Measurements from ENCODE around the gene EFL1. TPM values are rescaled to one million over a fixed set of nuclear protein-coding genes. Genes with fewer than 3 reads are reported as not detected.

EFL1 gene
- polyA plus RNA-seq, 1 donor (not counting 4 experiments of a cell fraction or from before 2014, with no cell fraction given): 32.0 TPM

- DNase-seq (ENCODE audit: low read depth, low spot score) (no peak), FAIRE-seq (no peak)
- dilution Hi-C loops (cut with MboI; ENCODE audit: extremely low pct_ligation_motif_present, low sequenced_read_pairs): no loop called here
- no peak overlapping the region for H3K9ac ChIP-seq (ENCODE audit: control insufficient read depth, extremely low read depth, insufficient read depth, low read length)
- H3K36me3 ChIP-seq (ENCODE audit: control insufficient read depth in 2 of 2, extremely low read depth in 1 of 2, insufficient read depth in 2 of 2, low read length in 2 of 2): peaks cover 0 to 5% of the 10 kb centered on the region in 2 experiments
- no peaks in the 10 kb centered on the region for H3K9me3 ChIP-seq (ENCODE audit: control insufficient read depth, low read depth, low read length)
- H3K27me3 ChIP-seq (ENCODE audit: control insufficient read depth, extremely low read depth, insufficient read depth, low read length): no peaks in the 10 kb centered on the region
- H2AFZ ChIP-seq (ENCODE audit: control insufficient read depth, low read length): no peak overlapping the region
- H3K9me1 ChIP-seq (ENCODE audit: control insufficient read depth, extremely low read depth, insufficient read depth, low read length): no peaks in the 10 kb centered on the region
- H3K4me1 ChIP-seq (ENCODE audit: control insufficient read depth, extremely low read depth, insufficient read depth, low read length): peaks cover 8% of the 10 kb centered on the region
- H3K4me2 ChIP-seq (ENCODE audit: control insufficient read depth, extremely low read depth, insufficient read depth, low read depth, low read length): no peak overlapping the region
- TF ChIP-seq CTCF (optimal IDR thresholded peaks at IDR 0.05 in 1 of 3, IDR thresholded peaks at IDR 0.05 in 1 of 3, conservative IDR thresholded peaks at IDR 0.05 in 1 of 3; ENCODE audit: extremely low read depth in 1 of 3, insufficient read depth in 2 of 3, low read length in 3 of 3): no peak
- TF ChIP-seq EZH2 (IDR thresholded peaks at IDR 0.05; ENCODE audit: low read length): no peak
- H3K79me2 ChIP-seq (ENCODE audit: control insufficient read depth, insufficient read depth, low read length): no peaks in the 10 kb centered on the region
- no peaks in the 10 kb centered on the region for H4K20me1 ChIP-seq (ENCODE audit: control insufficient read depth, extremely low read depth, insufficient read depth, low read length)
- H3K4me3 ChIP-seq (ENCODE audit: control insufficient read depth in 2 of 3, extremely low read depth in 1 of 3, insufficient read depth in 2 of 3, low read depth in 1 of 3, low read length in 3 of 3): no peak overlapping the region
- H3K27ac ChIP-seq (ENCODE audit: control insufficient read depth, insufficient read depth, low read length): no peak overlapping the region
These were observed 94.2 kb downstream of the EFL1 start for GRCh38 chr15:82168296-82168695.

GRCh38 chr15:82165948-82166376, 96.6 kb downstream of the EFL1 start:
- DNase-seq (ENCODE audit: low read depth, low spot score): no peak
- Histone ChIP-seq H3K9ac (ENCODE audit: control insufficient read depth, extremely low read depth, insufficient read depth, low read length) (no peak overlapping the region), H3K79me2 (ENCODE audit: control insufficient read depth, insufficient read depth, low read length) (no peaks in the 10 kb centered on the region), H3K9me1 (ENCODE audit: control insufficient read depth, extremely low read depth, insufficient read depth, low read length) (no peaks in the 10 kb centered on the region), H3K4me3 (ENCODE audit: control insufficient read depth in 2 of 3, extremely low read depth in 1 of 3, insufficient read depth in 2 of 3, low read depth in 1 of 3, low read length in 3 of 3) (no peak overlapping the region), H4K20me1 (ENCODE audit: control insufficient read depth, extremely low read depth, insufficient read depth, low read length) (no peaks in the 10 kb centered on the region), H3K9me3 (ENCODE audit: control insufficient read depth, low read depth, low read length) (no peaks in the 10 kb centered on the region), H3K4me1 (ENCODE audit: control insufficient read depth, extremely low read depth, insufficient read depth, low read length) (no peaks in the 10 kb centered on the region), H2AFZ (ENCODE audit: control insufficient read depth, low read length) (no peak overlapping the region), H3K27ac (ENCODE audit: control insufficient read depth, insufficient read depth, low read length) (no peak overlapping the region), H3K4me2 (ENCODE audit: control insufficient read depth, extremely low read depth, insufficient read depth, low read depth, low read length) (no peak overlapping the region), H3K36me3 (ENCODE audit: control insufficient read depth in 2 of 2, extremely low read depth in 1 of 2, insufficient read depth in 2 of 2, low read length in 2 of 2) (peaks cover 0 to 5% of the 10 kb centered on the region in 2 experiments), H3K27me3 (ENCODE audit: control insufficient read depth, extremely low read depth, insufficient read depth, low read length) (no peaks in the 10 kb centered on the region)
- FAIRE-seq: no peak
- TF ChIP-seq EZH2 (IDR thresholded peaks at IDR 0.05; ENCODE audit: low read length) (no peak), CTCF (optimal IDR thresholded peaks at IDR 0.05 in 1 of 3, IDR thresholded peaks at IDR 0.05 in 1 of 3, conservative IDR thresholded peaks at IDR 0.05 in 1 of 3; ENCODE audit: extremely low read depth in 1 of 3, insufficient read depth in 2 of 3, low read length in 3 of 3) (no peak)
- dilution Hi-C loops (cut with MboI; ENCODE audit: extremely low pct_ligation_motif_present, low sequenced_read_pairs): no loop called here
